ENCODE results near the gene CYFIP1.

The CYFIP1 gene

GRCh38 chr15:22918056-22918455 lies 62.1 kb downstream of the CYFIP1 start:
- no peak for DNase-seq (ENCODE audit: low read depth)

- DNase-seq (ENCODE audit: low read depth): no peak
Measured at GRCh38 chr15:22917556-22917955, 62.6 kb downstream of the CYFIP1 start.

GRCh38 chr15:22916606-22917350 lies 63.4 kb downstream of the CYFIP1 start:
- no peak for DNase-seq (ENCODE audit: low read depth)

- no peak for DNase-seq (ENCODE audit: low read depth)
Measured at GRCh38 chr15:22915866-22916515, 64.2 kb downstream of the CYFIP1 start.

- DNase-seq (ENCODE audit: low read depth): no peak
Measured at GRCh38 chr15:22913646-22914380, 66.4 kb downstream of the CYFIP1 start.

GRCh38 chr15:22912256-22912655 lies 67.9 kb downstream of the CYFIP1 start:
- no peak for DNase-seq (ENCODE audit: low read depth)

- no peak for DNase-seq (ENCODE audit: low read depth)
Measured at GRCh38 chr15:22911306-22911705, 68.9 kb downstream of the CYFIP1 start.

- DNase-seq (ENCODE audit: low read depth): no peak
Measured at GRCh38 chr15:22908830-22909229, 71.3 kb downstream of the CYFIP1 start.

- DNase-seq (ENCODE audit: low read depth): no peak
Measured at GRCh38 chr15:22907161-22907950, 72.8 kb downstream of the CYFIP1 start.

GRCh38 chr15:22904736-22905135 lies 75.4 kb downstream of the CYFIP1 start:
- no peak for DNase-seq (ENCODE audit: low read depth)

GRCh38 chr15:22903961-22904534 lies 76.1 kb downstream of the CYFIP1 start:
- DNase-seq (ENCODE audit: low read depth): no peak

- no peak for DNase-seq (ENCODE audit: low read depth)
Measured at GRCh38 chr15:22903427-22903826, 76.7 kb downstream of the CYFIP1 start.

- no peak for DNase-seq (ENCODE audit: low read depth)
Measured at GRCh38 chr15:22902981-22903380, 77.2 kb downstream of the CYFIP1 start.

GRCh38 chr15:22902578-22902977 lies 77.6 kb downstream of the CYFIP1 start:
- DNase-seq (ENCODE audit: low read depth): no peak

GRCh38 chr15:22902046-22902445 lies 78.1 kb downstream of the CYFIP1 start:
- DNase-seq (ENCODE audit: low read depth): no peak

- no peak for DNase-seq (ENCODE audit: low read depth)
Measured at GRCh38 chr15:22895465-22896190, 84.5 kb downstream of the CYFIP1 start.

- no peak for DNase-seq (ENCODE audit: low read depth)
Measured at GRCh38 chr15:22893881-22894280, 86.3 kb downstream of the CYFIP1 start.

GRCh38 chr15:22893081-22893480 lies 87.1 kb downstream of the CYFIP1 start:
- DNase-seq (ENCODE audit: low read depth): no peak

- DNase-seq (ENCODE audit: low read depth): no peak
Measured at GRCh38 chr15:22892333-22892732, 87.8 kb downstream of the CYFIP1 start.

GRCh38 chr15:22891426-22892210 lies 88.5 kb downstream of the CYFIP1 start:
- no peak for DNase-seq (ENCODE audit: low read depth)

Measured in CMK (cell line).